ENCODE measurements around the gene SMC1B. TPM values are rescaled to one million over a fixed set of nuclear protein-coding genes. Genes with fewer than 3 reads are reported as not detected.
"Not testable (repeated sequence)": the region's sequence is repeated elsewhere in the genome, so short reads cannot be mapped to it uniquely, and the experiment has no call there.

Gene SMC1B
- total RNA-seq, 4 donors from 2014 or later: not detected

- no peaks in the 10 kb centered on the region for H3K27me3 ChIP-seq
- H3K27ac ChIP-seq: no peak overlapping the region
- no peaks in the 10 kb centered on the region for H3K9me3 ChIP-seq
- intact Hi-C loops (cut with DNase I): no loop called here
- no peak overlapping the region for H3K4me3 ChIP-seq
- no peak for DNase-seq
- 74 to 86% methylated on average over 3 of the region's 3 CpGs for WGBS, 2 donors
- TF ChIP-seq, protein P1, sequence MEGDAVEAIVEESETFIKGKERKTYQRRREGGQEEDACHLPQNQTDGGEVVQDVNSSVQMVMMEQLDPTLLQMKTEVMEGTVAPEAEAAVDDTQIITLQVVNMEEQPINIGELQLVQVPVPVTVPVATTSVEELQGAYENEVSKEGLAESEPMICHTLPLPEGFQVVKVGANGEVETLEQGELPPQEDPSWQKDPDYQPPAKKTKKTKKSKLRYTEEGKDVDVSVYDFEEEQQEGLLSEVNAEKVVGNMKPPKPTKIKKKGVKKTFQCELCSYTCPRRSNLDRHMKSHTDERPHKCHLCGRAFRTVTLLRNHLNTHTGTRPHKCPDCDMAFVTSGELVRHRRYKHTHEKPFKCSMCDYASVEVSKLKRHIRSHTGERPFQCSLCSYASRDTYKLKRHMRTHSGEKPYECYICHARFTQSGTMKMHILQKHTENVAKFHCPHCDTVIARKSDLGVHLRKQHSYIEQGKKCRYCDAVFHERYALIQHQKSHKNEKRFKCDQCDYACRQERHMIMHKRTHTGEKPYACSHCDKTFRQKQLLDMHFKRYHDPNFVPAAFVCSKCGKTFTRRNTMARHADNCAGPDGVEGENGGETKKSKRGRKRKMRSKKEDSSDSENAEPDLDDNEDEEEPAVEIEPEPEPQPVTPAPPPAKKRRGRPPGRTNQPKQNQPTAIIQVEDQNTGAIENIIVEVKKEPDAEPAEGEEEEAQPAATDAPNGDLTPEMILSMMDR (IDR thresholded peaks at IDR 0.05): no peak
- no peak for TF ChIP-seq POLR2A (IDR thresholded peaks at IDR 0.05)
- peaks cover 0 to 5% (median 0%) of the 10 kb centered on the region in 3 donors for H3K4me1 ChIP-seq
- H3K36me3 ChIP-seq: no peaks in the 10 kb centered on the region
Observed at GRCh38 chr22:45389546-45389945, 23.9 kb downstream of the SMC1B start.

- Histone ChIP-seq H3K27ac (no peak overlapping the region), H3K9me3 (no peaks in the 10 kb centered on the region), H3K36me3 (no peaks in the 10 kb centered on the region), H3K4me3 (no peak overlapping the region), H3K27me3 (no peaks in the 10 kb centered on the region), H3K4me1 (peaks cover 0 to 10% (median 5%) of the 10 kb centered on the region in 3 donors)
- no peak for DNase-seq
- intact Hi-C loops (cut with DNase I): no loop called here
- TF ChIP-seq, protein P1 (IDR thresholded peaks at IDR 0.05): no peak
- TF ChIP-seq POLR2A (IDR thresholded peaks at IDR 0.05): no peak
- WGBS, 2 donors: 75 to 90% methylated on average over 2 of the region's 2 CpGs
Observed at GRCh38 chr22:45381348-45381747, 32.1 kb downstream of the SMC1B start.

- Histone ChIP-seq H3K27me3 (no peaks in the 10 kb centered on the region), H3K9me3 (no peaks in the 10 kb centered on the region), H3K36me3 (no peaks in the 10 kb centered on the region), H3K27ac (peak overlapping the region in 2 of 4 donors; percentile 20 to 34), H3K4me1 (peaks cover 0 to 14% (median 5%) of the 10 kb centered on the region in 3 donors), H3K4me3 (no peak overlapping the region)
- TF ChIP-seq, protein P1 (IDR thresholded peaks at IDR 0.05): no peak
- no peak for TF ChIP-seq POLR2A (IDR thresholded peaks at IDR 0.05)
- WGBS, 2 donors: 30 to 33% methylated on average over 1 of the region's 1 CpG
- DNase-seq: no peak
- intact Hi-C loops (cut with DNase I): no loop called here
Observed at GRCh38 chr22:45376703-45377102, 36.7 kb downstream of the SMC1B start.

- Histone ChIP-seq H3K9me3 (no peaks in the 10 kb centered on the region), H3K27ac (peak overlapping the region in 1 of 4 donors; percentile 34), H3K4me3 (no peak overlapping the region), H3K27me3 (no peaks in the 10 kb centered on the region), H3K4me1 (peaks cover 0 to 14% (median 5%) of the 10 kb centered on the region in 3 donors), H3K36me3 (no peaks in the 10 kb centered on the region)
- intact Hi-C loops (cut with DNase I): no loop called here
- 84 to 87% methylated on average over 3 of the region's 3 CpGs for WGBS, 2 donors
- no peak for DNase-seq
- TF ChIP-seq, protein P1 (IDR thresholded peaks at IDR 0.05): no peak
- no peak for TF ChIP-seq POLR2A (IDR thresholded peaks at IDR 0.05)
Observed at GRCh38 chr22:45376009-45376408, 37.4 kb downstream of the SMC1B start.

- H3K27me3 ChIP-seq; H3K36me3 ChIP-seq; DNase-seq; H3K9me3 ChIP-seq; H3K27ac ChIP-seq; intact Hi-C loops (cut with DNase I); H3K4me3 ChIP-seq: not testable (repeated sequence)
- peaks cover 0 to 14% (median 5%) of the 10 kb centered on the region in 3 donors for H3K4me1 ChIP-seq
- 86 to 92% methylated on average over 3 of the region's 3 CpGs for WGBS, 2 donors
Observed at GRCh38 chr22:45373592-45373991, 39.8 kb downstream of the SMC1B start.

DNA sequence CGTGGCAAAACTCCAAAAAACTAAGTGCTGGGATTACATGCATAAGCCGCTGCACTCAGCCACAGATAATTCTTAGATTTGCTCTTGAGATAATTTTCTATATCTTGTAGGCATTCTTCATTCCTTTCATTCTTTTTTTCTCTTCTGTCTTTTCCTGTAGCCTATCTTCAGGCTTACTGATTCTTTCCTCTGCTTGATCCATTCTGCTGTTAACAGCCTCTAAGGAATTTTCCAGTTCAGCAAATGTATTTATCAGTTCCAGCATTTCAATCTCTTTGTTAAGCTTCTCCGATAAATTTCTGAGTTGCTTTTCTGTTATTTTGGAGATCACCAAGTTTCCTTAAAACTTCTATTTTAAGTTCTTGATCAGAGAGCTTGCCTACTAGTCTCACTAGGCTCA lies 46.7 kb downstream of the SMC1B start:
- H3K27ac ChIP-seq: no peak overlapping the region
- H3K36me3 ChIP-seq: no peaks in the 10 kb centered on the region
- H3K4me1 ChIP-seq: no peaks in the 10 kb centered on the region
- intact Hi-C loops (cut with DNase I): no loop called here
- TF ChIP-seq, protein P1 (IDR thresholded peaks at IDR 0.05): no peak
- TF ChIP-seq POLR2A (IDR thresholded peaks at IDR 0.05): no peak
- WGBS, 2 donors: 70 to 76% methylated on average over 3 of the region's 3 CpGs
- H3K27me3 ChIP-seq: no peaks in the 10 kb centered on the region
- no peak for DNase-seq
- H3K4me3 ChIP-seq: no peak overlapping the region
- peaks cover 0 to 8% (median 4%) of the 10 kb centered on the region in 3 donors for H3K9me3 ChIP-seq
